HCT116 (cell line): ENCODE data around the gene CBY1. TPM values are rescaled to one million over a fixed set of nuclear protein-coding genes. Genes with fewer than 3 reads are reported as not detected.

ENCODE experiments used
- ATAC-seq: fragments of 200-7000 bp; cut with Tn5 transposase; 2 replicates; pipeline ENCODE4 v1.9.1; 2020; ENCODE audit warnings: mild to moderate bottlenecking, moderate library complexity
- BruUV-seq: library from RNA; stranded (reverse); fragments of 400-500 nt; replicated peaks from 2 replicates; lab custom pipeline; 2021; lab: Mats Ljungman, UMichigan
- CTCF ChIA-PET: fragments of 300-600 bp; sonication (Branson Sonifier 250); formaldehyde crosslinking; loops from one replicate; lab custom pipeline; 2021; ENCODE audit warnings: antibody characterized with exemption; lab: Charles Lee
- POLR2A ChIA-PET: fragments of 300-600, 350-600 bp; sonication (Branson Sonifier 250); formaldehyde crosslinking; loops from one replicate; lab custom pipeline; 2021; ENCODE audit warnings: antibody characterized with exemption; lab: Charles Lee
- RAD21 ChIA-PET, 2 experiments: fragments of 300-600 bp; sonication (Branson Sonifier 250); formaldehyde crosslinking; loops; one replicate each; lab custom pipeline; 2023; ENCODE audit warnings: low total read pairs in 2 of 2; ENCODE audit not compliant: uncharacterized antibody in 2 of 2, unreplicated experiment in 2 of 2, low non-redundant PET in 1 of 2; lab: Charles Lee
- DNase-seq: peaks from one replicate; pipeline ENCODE4 v3.0.0-alpha.2; 2010; ENCODE audit warnings: low read depth, low spot score
- H2AFZ ChIP-seq: fragments of 200-600 bp; shearing (Covaris generic), sonication (generic); 2 replicates; pipeline ENCODE4 v1.6.1; 2017; ENCODE audit warnings: low read depth, mixed run types, mixed read lengths, antibody characterized with exemption, low read length; ENCODE audit not compliant: poor library complexity, severe bottlenecking
- H3K27ac ChIP-seq: 2 replicates; pipeline ENCODE4 v1.5.1; 2012; ENCODE audit warnings: low read depth, low read length
- H3K27me3 ChIP-seq: fragments of 200-600 bp; sonication (generic); 2 replicates; pipeline ENCODE4 v1.6.1; 2016; ENCODE audit warnings: mixed run types, low read length, mixed read lengths; ENCODE audit not compliant: insufficient read depth
- H3K36me3 ChIP-seq, 2 experiments: fragments of 200-500 bp in 1 of 2; fragments of 200-600 bp in 1 of 2; sonication (Bioruptor generic) in 1 of 2; sonication (generic) in 1 of 2; 2 replicates each; pipeline versions ENCODE4 v1.5.1 to v1.6.1; 2014 to 2016; ENCODE audit warnings: low read length in 2 of 2, inconsistent platforms in 1 of 2, mixed read lengths in 1 of 2, mixed run types in 1 of 2; ENCODE audit not compliant: insufficient read depth in 2 of 2, control insufficient read depth in 1 of 2
- H3K4me1 ChIP-seq, 2 experiments: fragments of 200-600 bp in 1 of 2; sonication (generic) in 1 of 2; 2 replicates each; pipeline versions ENCODE4 v1.5.1 to v1.6.1; 2012 to 2017; ENCODE audit warnings: low read length in 2 of 2, inconsistent platforms in 1 of 2, mild to moderate bottlenecking in 1 of 2, mixed read lengths in 1 of 2, mixed run types in 1 of 2, moderate library complexity in 1 of 2; ENCODE audit not compliant: insufficient read depth in 2 of 2, control insufficient read depth in 1 of 2
- H3K4me2 ChIP-seq: fragments of 200-600 bp; sonication (generic); 2 replicates; pipeline ENCODE4 v1.6.1; 2017; ENCODE audit warnings: mixed run types, low read length, mixed read lengths
- H3K4me3 ChIP-seq, 2 experiments: fragments of 200-600 bp in 1 of 2; sonication (generic) in 1 of 2; replicated peaks in 1 of 2; 2 replicates each; pipeline ENCODE4 v1.5.1; 2011 to 2016; ENCODE audit warnings: low read length in 2 of 2, control low read depth in 1 of 2, low read depth in 1 of 2, mild to moderate bottlenecking in 1 of 2, mixed read lengths in 1 of 2, mixed run types in 1 of 2
- H3K79me2 ChIP-seq: fragments of 200-600 bp; sonication (generic); 2 replicates; pipeline ENCODE4 v1.6.1; 2017; ENCODE audit warnings: mild to moderate bottlenecking, mixed run types, low read length, moderate library complexity, mixed read lengths; ENCODE audit not compliant: insufficient read depth
- H3K9ac ChIP-seq: fragments of 200-600 bp; sonication (generic); 2 replicates; pipeline ENCODE4 v1.6.1; 2016; ENCODE audit warnings: low read length, mixed read lengths
- H3K9me2 ChIP-seq: fragments of 200-600 bp; sonication (generic), shearing (Covaris generic); 2 replicates; pipeline ENCODE4 v1.6.1; 2017; ENCODE audit warnings: mixed run types, mild to moderate bottlenecking, moderate library complexity; ENCODE audit not compliant: insufficient read depth
- H3K9me3 ChIP-seq, 2 experiments: fragments of 200-500 bp in 1 of 2; fragments of 200-600 bp in 1 of 2; sonication (Bioruptor generic) in 1 of 2; sonication (generic) in 1 of 2; 2 replicates each; pipeline ENCODE4 v1.6.1; 2014 to 2017; ENCODE audit warnings: low read length in 2 of 2, mixed read lengths in 2 of 2, inconsistent platforms in 1 of 2, low read depth in 1 of 2, mild to moderate bottlenecking in 1 of 2, mixed run types in 1 of 2, moderate library complexity in 1 of 2; ENCODE audit not compliant: control insufficient read depth in 1 of 2, insufficient read depth in 1 of 2
- H4K20me1 ChIP-seq: fragments of 200-600 bp; sonication (generic), shearing (Covaris generic); 2 replicates; pipeline ENCODE4 v1.6.1; 2017; ENCODE audit warnings: mixed run types, mild to moderate bottlenecking, moderate library complexity; ENCODE audit not compliant: insufficient read depth
- EGR1 ChIP-seq: IDR thresholded peaks from 2 replicates; pipeline ENCODE4 v1.6.1; 2012; ENCODE audit warnings: low read depth
- EZH2phosphoT487 ChIP-seq: fragments of 200-600 bp; IDR thresholded peaks from 2 replicates; pipeline ENCODE4 v1.6.1; 2018; ENCODE audit warnings: antibody characterized with exemption, borderline replicate concordance
- RAD21 ChIP-seq: IDR thresholded peaks from 2 replicates; pipeline ENCODE4 v1.6.1; 2012; ENCODE audit warnings: low read depth, mild to moderate bottlenecking
- TCF7L2 ChIP-seq: IDR thresholded peaks from 2 replicates; pipeline ENCODE4 v1.7.0; 2011; ENCODE audit warnings: borderline replicate concordance, inconsistent platforms; ENCODE audit not compliant: insufficient read depth, insufficient read length; ENCODE audit errors: extremely low read depth
- intact Hi-C: fragments of 100-400 bp; cut with micrococcal nuclease; formaldehyde crosslinking; loops from 2 replicates; pipeline ENCODE4 v1.10.0; 2022
- total RNA-seq: library from RNA; stranded (reverse); gene quantifications from one replicate; pipeline ENCODE4 v1.2.1, GENCODE V29; 2021; ENCODE audit not compliant: unreplicated experiment
- TF ChIP-seq, protein P1 (sequence below), 3 experiments: fragments of 200-600 bp in 1 of 3; sonication (generic) in 1 of 3; IDR thresholded peaks in 2 of 3; conservative IDR thresholded peaks in 1 of 3; 2 replicates each; pipeline ENCODE4 v1.5.1; 2012 to 2017; ENCODE audit warnings: low read depth in 2 of 3, low read length in 2 of 3, antibody characterized with exemption in 1 of 3, borderline replicate concordance in 1 of 3, control low read depth in 1 of 3, mild to moderate bottlenecking in 1 of 3, mixed read lengths in 1 of 3, mixed run types in 1 of 3, moderate library complexity in 1 of 3; ENCODE audit not compliant: insufficient read depth in 1 of 3

CBY1 gene
- total RNA-seq, 1 experiment from 2014 or later = 27.6 TPM

DNA sequence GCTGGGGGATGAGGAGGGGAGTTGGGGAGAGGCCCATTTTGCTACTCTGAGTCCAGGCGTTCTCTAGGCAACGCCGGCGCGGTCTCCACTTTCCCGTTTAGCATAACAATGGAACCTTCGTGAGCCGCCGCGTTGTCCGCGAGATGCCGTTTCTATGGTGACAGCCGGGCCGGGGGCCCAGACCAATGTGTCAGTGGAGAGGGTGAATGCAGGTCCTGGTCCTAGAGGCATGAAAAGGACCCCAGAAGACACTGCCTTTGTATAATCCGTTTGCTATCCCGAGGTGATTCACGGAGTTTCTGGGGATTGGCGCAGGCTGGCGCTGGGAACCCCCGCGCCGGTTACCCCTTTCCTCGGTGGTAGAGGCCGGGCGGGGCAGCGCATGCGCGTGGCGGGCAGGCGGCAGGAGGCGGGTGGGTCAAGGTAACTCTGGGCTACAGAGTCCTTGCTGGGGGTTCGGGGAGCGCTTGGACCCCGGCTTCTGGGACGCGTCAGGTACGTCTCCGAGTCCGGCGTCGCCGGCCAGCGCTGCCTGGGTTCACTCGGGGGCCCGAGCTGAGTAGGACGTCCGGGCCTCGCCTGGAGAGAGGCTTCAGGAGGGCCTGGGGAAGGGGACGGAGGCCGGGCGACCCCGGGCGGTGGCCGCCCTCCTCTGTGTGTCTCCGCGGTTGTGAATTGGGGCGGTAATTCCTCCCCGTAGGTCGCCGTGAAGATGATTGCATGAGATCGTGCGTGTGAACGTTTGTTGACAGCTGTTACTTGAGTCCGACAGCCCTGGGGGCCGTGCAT is at the start of gene CBY1, which contains the start of gene FAM227A (continued):
- TF ChIP-seq, protein P1, sequence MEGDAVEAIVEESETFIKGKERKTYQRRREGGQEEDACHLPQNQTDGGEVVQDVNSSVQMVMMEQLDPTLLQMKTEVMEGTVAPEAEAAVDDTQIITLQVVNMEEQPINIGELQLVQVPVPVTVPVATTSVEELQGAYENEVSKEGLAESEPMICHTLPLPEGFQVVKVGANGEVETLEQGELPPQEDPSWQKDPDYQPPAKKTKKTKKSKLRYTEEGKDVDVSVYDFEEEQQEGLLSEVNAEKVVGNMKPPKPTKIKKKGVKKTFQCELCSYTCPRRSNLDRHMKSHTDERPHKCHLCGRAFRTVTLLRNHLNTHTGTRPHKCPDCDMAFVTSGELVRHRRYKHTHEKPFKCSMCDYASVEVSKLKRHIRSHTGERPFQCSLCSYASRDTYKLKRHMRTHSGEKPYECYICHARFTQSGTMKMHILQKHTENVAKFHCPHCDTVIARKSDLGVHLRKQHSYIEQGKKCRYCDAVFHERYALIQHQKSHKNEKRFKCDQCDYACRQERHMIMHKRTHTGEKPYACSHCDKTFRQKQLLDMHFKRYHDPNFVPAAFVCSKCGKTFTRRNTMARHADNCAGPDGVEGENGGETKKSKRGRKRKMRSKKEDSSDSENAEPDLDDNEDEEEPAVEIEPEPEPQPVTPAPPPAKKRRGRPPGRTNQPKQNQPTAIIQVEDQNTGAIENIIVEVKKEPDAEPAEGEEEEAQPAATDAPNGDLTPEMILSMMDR (IDR thresholded peaks at IDR 0.05 in 2 of 3, conservative IDR thresholded peaks at IDR 0.05 in 1 of 3; ENCODE audit: borderline replicate concordance in 1 of 3, insufficient read depth in 1 of 3, low read depth in 2 of 3, low read length in 2 of 3) = no peak
- no peak for TF ChIP-seq RAD21

DNA sequence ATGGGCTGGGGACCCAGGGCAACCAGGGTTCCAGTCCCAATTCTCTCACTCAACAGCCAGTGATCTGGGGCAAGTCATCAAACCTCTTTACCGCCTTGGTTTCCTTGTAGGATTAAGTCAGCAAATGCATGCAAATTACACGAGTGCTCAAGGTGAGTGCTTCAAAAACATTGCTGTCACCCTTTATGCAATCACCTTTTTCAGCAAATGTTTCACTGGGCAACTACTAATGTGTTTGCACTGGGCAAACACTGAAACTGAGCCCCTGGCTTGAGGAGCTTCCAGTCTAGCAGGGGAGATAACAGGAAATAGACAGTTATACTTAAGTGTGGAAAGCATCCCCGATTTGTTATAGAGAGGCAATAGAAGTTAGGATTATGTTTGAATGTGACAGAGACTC is 48.8 kb upstream of the CBY1 start:
- ChIA-PET CTCF (no interaction called here), RAD21 (no interaction called here), POLR2A (interaction anchor here (0.7 kb wide), 1 partner anchor 65 kb away, joined by 4 read pairs; no protein-coding TSS in a partner anchor)
- Histone ChIP-seq H3K36me3 (no peaks in the 10 kb centered on the region), H4K20me1 (no peaks in the 10 kb centered on the region), H3K9me3 (no peaks in the 10 kb centered on the region), H3K4me2 (peak overlapping the region; percentile 50), H3K4me3 (no peak overlapping the region), H3K79me2 (no peaks in the 10 kb centered on the region), H3K27me3 (no peaks in the 10 kb centered on the region), H2AFZ (no peak overlapping the region), H3K4me1 (peaks cover 15 to 24% of the 10 kb centered on the region in 2 experiments), H3K9me2 (no peaks in the 10 kb centered on the region), H3K9ac (no peak overlapping the region), H3K27ac (no peak overlapping the region)
- DNase-seq = no peak
- intact Hi-C loops = no loop called here
- ATAC-seq = no peak
- no peak for TF ChIP-seq TCF7L2
- no peak for TF ChIP-seq EZH2phosphoT487
- no peak for TF ChIP-seq EGR1
- BruUV-seq = no TSS peak
